Erythroblast (primary cell): ENCODE measurements around the gene IGHMBP2.

Experiments used
- GATA1 ChIP-seq: IDR thresholded peaks from 2 replicates; pipeline ENCODE4 v1.6.1; 2011; ENCODE audit warnings: low read depth, mild to moderate bottlenecking, control low read depth, low read length, moderate library complexity
- POLR2A ChIP-seq: IDR thresholded peaks from 2 replicates; pipeline ENCODE4 v1.6.1; 2011; ENCODE audit warnings: mild to moderate bottlenecking, low read length

- TF ChIP-seq POLR2A = no peak
- no peak for TF ChIP-seq GATA1
Observed at GRCh38 chr11:68931911-68932310, 28.2 kb downstream of the IGHMBP2 start.
